Measurements from ENCODE around the gene SH3BGRL2. TPM values are rescaled to one million over a fixed set of nuclear protein-coding genes. Genes with fewer than 3 reads are reported as not detected.

SH3BGRL2 gene
- total RNA-seq, 3 donors from 2014 or later (not counting 1 experiment from before 2014, with no cell fraction given), result 0.68 to 5.8 (median 1.6) TPM

DNA sequence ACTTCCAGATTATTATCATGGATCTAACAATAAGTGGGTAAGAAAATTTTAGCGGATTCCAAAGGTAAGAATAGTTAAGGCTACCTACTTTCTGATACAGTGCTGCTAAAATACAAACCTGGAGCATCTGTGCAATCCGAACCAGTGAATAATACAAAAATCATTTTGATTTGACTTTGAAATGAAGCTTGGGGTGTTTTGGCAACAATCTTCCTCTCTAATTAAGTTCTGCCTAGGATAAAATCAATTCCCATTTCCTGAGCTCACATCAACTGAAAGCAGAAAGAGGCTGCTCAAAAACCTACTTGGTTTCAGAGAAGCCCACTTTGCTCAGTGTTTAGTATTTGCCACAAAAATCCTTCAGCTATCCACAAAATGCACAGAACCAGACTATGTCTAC is 18.7 kb upstream of the SH3BGRL2 start:
- no peaks in the 10 kb centered on the region for H3K9me3 Mint-ChIP-seq
- Histone ChIP-seq H3K27me3 (ENCODE audit: control insufficient read depth, insufficient read depth, low read length) (no peaks in the 10 kb centered on the region), H3K27ac (ENCODE audit: low read length) (no peak overlapping the region), H3K4me1 (ENCODE audit: control insufficient read depth, insufficient read depth, low read length) (no peaks in the 10 kb centered on the region), H3K9me3 (ENCODE audit: control insufficient read depth, insufficient read depth, low read length) (no peaks in the 10 kb centered on the region), H3K4me3 (ENCODE audit: low read length) (no peak overlapping the region), H3K36me3 (ENCODE audit: control insufficient read depth, insufficient read depth, low read length) (no peaks in the 10 kb centered on the region)
- no peaks in the 10 kb centered on the region for H3K27me3 Mint-ChIP-seq (ENCODE audit: low read depth in 2 of 2)
- DNase-seq (no peak), ATAC-seq (no peak)
- no peak overlapping the region for H3K4me3 Mint-ChIP-seq
- WGBS (ENCODE audit: insufficient coverage), result 93% methylated on average over 1 of the region's 2 CpGs
- intact Hi-C loops (cut with micrococcal nuclease), result no loop called here
- no peaks in the 10 kb centered on the region for H3K36me3 Mint-ChIP-seq
- TF ChIP-seq, protein P1, sequence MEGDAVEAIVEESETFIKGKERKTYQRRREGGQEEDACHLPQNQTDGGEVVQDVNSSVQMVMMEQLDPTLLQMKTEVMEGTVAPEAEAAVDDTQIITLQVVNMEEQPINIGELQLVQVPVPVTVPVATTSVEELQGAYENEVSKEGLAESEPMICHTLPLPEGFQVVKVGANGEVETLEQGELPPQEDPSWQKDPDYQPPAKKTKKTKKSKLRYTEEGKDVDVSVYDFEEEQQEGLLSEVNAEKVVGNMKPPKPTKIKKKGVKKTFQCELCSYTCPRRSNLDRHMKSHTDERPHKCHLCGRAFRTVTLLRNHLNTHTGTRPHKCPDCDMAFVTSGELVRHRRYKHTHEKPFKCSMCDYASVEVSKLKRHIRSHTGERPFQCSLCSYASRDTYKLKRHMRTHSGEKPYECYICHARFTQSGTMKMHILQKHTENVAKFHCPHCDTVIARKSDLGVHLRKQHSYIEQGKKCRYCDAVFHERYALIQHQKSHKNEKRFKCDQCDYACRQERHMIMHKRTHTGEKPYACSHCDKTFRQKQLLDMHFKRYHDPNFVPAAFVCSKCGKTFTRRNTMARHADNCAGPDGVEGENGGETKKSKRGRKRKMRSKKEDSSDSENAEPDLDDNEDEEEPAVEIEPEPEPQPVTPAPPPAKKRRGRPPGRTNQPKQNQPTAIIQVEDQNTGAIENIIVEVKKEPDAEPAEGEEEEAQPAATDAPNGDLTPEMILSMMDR (IDR thresholded peaks at IDR 0.05), result no peak
- peaks cover 0 to 12% of the 10 kb centered on the region in 2 donors for H3K4me1 Mint-ChIP-seq
- no peak overlapping the region for H3K27ac Mint-ChIP-seq

DNA sequence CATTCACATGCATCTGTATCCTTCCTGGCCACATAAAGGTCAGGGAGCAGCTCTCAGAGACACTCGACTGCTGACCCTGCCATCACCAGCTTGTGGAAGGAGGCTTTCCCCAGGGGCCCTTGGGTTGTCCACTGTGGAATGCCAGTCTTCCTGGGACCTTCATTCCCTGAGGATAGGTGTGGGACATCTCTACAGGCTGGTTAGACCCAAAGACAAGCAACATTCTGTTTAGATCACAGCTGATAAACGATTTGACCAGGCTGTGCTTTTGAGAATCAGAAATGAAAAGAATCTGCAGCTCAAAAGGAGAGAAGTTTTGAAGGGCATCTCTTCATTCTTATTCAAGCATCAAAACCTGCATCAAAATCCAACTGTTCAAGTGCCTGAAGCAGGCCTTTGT is 18.2 kb upstream of the SH3BGRL2 start:
- Histone ChIP-seq H3K4me3 (ENCODE audit: low read length) (no peak overlapping the region), H3K4me1 (ENCODE audit: control insufficient read depth, insufficient read depth, low read length) (no peaks in the 10 kb centered on the region), H3K27me3 (ENCODE audit: control insufficient read depth, insufficient read depth, low read length) (no peaks in the 10 kb centered on the region), H3K36me3 (ENCODE audit: control insufficient read depth, insufficient read depth, low read length) (no peaks in the 10 kb centered on the region), H3K27ac (ENCODE audit: low read length) (no peak overlapping the region), H3K9me3 (ENCODE audit: control insufficient read depth, insufficient read depth, low read length) (no peaks in the 10 kb centered on the region)
- Mint-ChIP-seq H3K27ac (no peak overlapping the region), H3K27me3 (ENCODE audit: low read depth in 2 of 2) (no peaks in the 10 kb centered on the region), H3K36me3 (no peaks in the 10 kb centered on the region), H3K9me3 (no peaks in the 10 kb centered on the region), H3K4me1 (peaks cover 0 to 10% of the 10 kb centered on the region in 2 donors), H3K4me3 (no peak overlapping the region)
- TF ChIP-seq, protein P1 (IDR thresholded peaks at IDR 0.05), result no peak
- 86% methylated on average over 2 of the region's 2 CpGs for WGBS (ENCODE audit: insufficient coverage)
- intact Hi-C loops (cut with micrococcal nuclease), result no loop called here
- DNase-seq, result no peak
- ATAC-seq, result no peak

DNA sequence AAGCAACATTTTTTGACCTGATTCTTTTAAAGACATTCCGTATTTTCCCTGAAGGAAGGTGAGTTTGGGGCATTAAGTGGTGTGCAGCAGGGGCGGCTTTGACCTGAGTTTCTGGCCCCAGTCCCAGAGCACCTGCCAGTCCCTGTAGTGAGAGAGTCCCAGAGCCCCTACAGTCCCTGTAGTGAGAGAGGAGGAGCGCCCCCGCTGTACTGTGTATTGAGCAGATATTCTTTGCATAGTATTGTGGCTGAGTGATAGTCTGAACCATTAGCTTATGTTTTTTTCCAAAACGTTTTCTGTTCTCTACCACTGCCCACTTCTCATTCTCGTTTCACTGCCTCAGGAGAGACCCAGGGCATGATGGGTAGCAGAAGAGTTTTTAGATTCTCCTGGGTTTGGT is 17.2 kb upstream of the SH3BGRL2 start:
- WGBS (ENCODE audit: insufficient coverage), result 88% methylated on average over 6 of the region's 6 CpGs
- no peaks in the 10 kb centered on the region for H3K9me3 Mint-ChIP-seq
- peaks cover 0 to under 1% of the 10 kb centered on the region in 2 donors for H3K27me3 Mint-ChIP-seq (ENCODE audit: low read depth in 2 of 2)
- intact Hi-C loops (cut with micrococcal nuclease), result no loop called here
- H3K4me1 ChIP-seq (ENCODE audit: control insufficient read depth, insufficient read depth, low read length), result no peaks in the 10 kb centered on the region
- no peaks in the 10 kb centered on the region for H3K36me3 ChIP-seq (ENCODE audit: control insufficient read depth, insufficient read depth, low read length)
- H3K4me3 Mint-ChIP-seq, result no peak overlapping the region
- no peaks in the 10 kb centered on the region for H3K36me3 Mint-ChIP-seq
- no peak overlapping the region for H3K27ac Mint-ChIP-seq
- no peak overlapping the region for H3K4me3 ChIP-seq (ENCODE audit: low read length)
- DNase-seq (no peak), ATAC-seq (no peak)
- H3K9me3 ChIP-seq (ENCODE audit: control insufficient read depth, insufficient read depth, low read length), result no peaks in the 10 kb centered on the region
- H3K27me3 ChIP-seq (ENCODE audit: control insufficient read depth, insufficient read depth, low read length), result no peaks in the 10 kb centered on the region
- TF ChIP-seq, protein P1 (IDR thresholded peaks at IDR 0.05), result no peak
- peaks cover 0 to under 1% of the 10 kb centered on the region in 2 donors for H3K4me1 Mint-ChIP-seq
- H3K27ac ChIP-seq (ENCODE audit: low read length), result no peak overlapping the region

Measured in natural killer cell (primary cell).